Measurements from ENCODE around the gene ARL5C.
"Not testable (repeated sequence)": the region's sequence is repeated elsewhere in the genome, so short reads cannot be mapped to it uniquely, and the experiment has no call there.

Gene ARL5C

DNA sequence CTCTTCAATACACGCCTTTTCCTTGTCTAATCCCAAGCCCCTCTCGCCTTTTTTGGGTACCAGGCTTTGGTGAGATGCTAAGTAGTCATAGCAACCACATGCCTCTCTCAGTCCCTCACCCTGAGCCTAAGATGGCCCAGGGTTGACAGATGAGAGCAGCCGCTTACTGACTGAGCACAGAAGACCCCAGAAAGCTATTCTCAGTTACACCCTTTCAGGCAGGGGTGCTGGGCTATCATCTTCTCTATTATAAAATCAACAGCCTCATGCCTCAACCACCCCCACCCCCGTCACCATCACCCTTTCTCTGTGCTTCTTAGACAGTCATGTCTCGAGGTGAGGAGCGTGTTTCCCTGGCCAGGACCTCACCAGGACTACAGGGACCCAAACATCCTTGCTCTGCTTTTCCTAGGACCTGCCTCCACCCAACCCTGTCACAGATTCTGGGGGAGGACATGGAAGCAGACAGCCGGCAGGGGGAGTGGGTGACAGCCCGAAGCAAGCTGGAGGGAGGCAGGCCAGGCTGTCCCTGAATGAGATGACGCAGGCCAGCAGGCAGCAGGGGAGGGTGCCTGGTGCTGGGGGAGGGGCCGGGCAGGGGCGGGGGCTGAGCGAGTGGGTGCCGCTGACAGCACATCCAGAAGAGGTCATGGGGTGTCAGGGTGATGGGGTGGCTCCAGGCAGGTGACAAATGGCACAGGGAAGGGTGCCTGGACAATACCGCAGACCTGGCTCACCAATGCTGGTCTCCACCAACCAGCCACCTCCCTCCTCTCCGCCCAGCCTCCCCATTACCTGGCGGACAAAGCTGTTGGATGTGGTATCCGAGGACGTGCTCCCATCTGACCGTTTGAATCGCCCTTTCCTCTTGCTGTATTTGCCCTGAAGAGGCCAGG is 28.4 kb upstream of the ARL5C start:
- DNase-seq (ENCODE audit: low read depth in 3 of 3) = no peak

DNA sequence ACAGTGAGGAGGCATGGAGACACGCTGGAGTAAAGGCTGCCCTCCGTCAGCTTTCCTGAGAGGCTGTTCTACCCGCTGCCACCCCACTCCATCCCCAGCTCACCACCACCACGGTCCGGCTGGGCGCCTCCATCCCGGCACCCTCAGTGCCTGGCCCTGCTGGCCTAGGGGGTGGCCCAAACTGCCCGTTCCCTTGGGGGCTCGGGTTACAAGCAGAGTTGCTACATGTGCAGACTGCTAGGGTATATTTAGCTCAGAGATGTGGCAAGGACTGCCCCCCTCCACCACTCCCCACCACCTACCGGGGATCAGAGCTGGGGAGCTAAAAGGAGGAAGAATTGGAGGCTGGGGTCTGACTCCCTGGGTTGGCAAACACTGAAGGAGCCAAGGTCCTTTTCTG is 27.4 kb upstream of the ARL5C start:
- no peak for DNase-seq (ENCODE audit: low read depth in 3 of 3)

DNA sequence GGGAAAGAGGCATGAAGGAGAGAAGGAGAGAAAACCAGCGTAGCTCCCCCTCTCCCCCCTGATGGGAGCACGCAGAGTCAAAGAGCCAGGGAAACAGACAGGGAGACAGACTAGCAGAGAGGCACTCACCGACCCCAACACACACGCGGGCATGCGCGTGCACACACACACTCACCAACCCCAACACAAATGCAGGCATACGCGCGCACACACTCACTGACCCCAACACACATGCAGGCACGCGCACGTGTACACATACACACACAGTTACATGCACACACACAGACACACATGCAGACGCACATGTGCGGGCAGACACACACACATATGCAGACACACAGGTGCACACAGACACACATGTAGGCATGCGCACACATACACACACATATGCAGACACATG is 26.9 kb upstream of the ARL5C start:
- DNase-seq (ENCODE audit: low read depth in 3 of 3) = no peak

DNA sequence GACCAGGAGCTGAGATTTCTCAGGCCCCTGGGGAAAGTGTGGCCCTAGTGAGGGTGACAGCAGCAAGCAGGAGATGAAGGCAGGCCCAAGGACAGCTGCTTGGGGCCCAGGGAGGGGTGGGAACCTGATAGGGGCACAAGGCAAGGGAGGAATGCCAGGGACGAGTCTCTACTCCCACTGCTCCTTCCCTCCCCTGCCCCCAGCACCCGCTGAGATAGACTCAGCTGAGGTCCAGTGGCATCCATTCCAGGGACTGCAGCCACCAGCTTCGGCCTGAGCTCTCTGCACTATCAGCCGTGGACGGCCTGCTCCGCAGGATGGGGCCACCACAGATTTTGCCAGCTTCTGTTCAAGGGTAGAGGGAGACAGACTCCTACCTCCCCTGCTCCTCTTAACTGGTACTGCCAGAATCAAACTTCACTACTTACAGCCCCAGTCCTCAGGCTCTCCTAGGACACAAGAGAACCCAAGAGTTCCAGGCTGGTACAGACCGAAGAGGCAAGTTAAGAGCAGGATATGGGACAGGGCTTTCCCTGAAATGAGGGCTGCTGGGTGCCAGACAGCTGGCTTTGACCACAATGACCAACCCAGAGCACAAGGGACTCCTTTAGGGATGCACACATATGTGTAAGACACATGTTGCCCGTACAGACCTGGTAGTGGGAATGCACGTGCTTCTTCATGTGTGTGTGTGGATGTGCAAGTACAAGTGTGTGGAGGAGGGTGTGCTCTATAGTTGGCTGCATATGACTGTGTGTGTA is 26.0 kb upstream of the ARL5C start:
- DNase-seq (ENCODE audit: low read depth in 3 of 3) = no peak

DNA sequence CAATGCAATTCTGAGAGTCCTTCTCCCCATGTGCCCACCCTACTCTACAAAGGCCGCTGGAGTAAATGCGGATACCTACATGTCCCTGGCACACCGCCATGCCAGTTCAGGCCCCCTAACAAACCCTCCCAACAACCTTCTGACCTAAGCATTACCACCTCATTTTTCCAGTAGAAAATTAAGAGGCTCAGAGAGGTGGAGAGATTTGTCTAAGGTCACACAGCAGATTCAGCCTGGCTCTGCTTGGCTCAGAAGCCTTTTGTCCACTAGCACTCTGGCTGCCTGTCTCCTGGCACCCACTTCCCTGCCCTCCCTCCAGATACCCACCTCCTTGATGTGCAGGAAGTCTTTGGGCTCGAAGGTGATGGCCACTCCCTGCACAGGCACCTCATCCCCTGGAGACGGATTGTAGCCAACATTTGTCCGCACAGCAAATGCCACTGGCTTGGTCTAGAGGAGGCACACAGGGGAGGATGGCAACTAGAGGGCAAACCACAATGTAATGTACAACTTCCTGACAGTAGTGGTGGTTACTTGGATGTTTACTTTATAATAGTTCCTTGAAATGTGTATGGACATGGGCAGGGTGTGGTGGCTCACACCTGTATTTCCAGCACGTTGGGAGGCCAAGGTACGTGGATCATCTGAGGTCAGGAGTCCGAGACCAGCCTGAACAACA is 21.3 kb upstream of the ARL5C start:
- DNase-seq (ENCODE audit: low read depth in 3 of 3) = no peak

DNA sequence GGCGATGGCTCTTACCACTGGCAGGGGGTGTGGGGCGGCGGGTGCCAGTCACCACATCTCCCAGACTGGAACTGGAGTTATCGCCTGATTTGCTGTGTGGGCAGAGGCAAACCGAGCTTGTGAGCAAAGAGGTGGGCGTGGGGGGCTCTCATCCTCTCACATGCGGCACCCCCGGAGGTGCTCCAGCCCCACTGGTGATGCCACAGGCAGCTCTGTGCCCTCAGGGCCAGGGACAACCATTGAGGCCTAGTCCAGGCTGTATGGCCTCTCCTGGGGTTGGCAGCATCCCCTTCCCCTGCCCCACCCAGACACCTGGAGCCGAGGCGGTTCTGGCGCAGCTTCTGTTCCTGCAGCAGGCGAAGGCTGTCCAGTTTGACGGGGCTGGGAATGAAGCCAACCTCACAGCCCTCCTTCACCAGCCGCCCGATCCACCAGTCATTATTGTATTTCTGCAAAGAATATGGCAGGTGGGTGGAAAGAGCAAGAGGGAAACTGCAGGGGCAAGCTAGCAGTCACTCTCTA is 20.6 kb upstream of the ARL5C start:
- DNase-seq (ENCODE audit: low read depth in 3 of 3) = no peak

DNA sequence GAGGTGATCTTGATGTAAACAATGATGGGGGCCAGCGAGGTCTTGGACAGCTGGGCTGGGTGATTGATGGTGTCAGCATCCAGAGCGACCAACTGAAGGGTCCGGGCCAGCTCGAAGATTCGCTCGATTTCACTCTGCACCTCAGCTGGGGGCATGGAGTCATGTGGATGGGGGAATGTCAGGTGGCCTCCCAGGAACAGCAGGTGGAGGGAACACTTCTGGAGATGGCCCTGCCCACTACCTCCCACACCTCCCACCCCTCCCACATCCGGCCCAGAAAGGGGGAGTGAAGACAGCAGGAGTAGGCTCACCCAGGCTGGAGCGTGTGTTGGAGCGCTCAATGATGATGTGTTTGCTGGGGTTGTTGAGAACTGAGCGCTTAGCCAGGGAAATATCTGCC is 17.8 kb upstream of the ARL5C start:
- DNase-seq (ENCODE audit: low read depth in 3 of 3) = no peak

DNA sequence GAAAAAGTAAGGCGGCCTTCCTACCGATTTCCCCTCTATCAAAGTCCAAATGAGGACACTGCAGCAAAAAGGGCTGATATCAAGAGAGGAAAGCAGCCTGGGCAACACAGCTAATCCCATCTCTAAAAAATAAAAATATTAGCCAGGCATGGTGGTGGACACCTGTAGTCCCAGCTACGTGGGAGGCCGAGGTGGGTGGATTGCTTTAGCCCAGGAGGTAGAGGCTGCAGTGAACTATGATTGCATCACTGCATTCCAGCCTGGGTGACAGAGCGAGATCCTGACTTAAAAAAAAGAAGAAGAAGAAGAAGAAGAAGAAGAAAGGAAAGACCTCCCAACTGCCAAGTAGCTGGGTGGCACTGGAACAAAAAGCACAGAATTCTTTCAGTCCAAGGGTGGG is 17.1 kb upstream of the ARL5C start:
- DNase-seq (ENCODE audit: low read depth in 3 of 3) = no peak

DNA sequence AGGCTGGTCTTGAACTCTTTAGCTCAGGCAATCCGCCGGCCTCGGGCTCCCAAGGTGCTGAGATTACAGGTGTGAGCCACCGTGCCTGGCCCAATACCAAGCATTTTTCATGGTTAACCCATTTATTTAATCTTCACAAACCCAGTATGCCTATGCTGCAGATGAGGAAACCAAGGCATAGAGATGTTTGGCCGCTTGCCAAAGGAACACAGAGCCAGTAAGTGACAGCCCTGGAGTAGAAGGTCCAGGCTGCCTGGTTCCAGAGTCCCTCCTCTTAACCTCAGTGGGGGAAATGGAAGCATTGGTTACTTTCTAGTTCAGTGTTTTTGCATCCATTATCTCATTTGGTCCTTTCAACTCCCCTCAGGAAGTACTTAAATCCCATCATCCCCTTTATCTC is 15.3 kb upstream of the ARL5C start:
- DNase-seq (ENCODE audit: low read depth in 3 of 3) = no peak

DNA sequence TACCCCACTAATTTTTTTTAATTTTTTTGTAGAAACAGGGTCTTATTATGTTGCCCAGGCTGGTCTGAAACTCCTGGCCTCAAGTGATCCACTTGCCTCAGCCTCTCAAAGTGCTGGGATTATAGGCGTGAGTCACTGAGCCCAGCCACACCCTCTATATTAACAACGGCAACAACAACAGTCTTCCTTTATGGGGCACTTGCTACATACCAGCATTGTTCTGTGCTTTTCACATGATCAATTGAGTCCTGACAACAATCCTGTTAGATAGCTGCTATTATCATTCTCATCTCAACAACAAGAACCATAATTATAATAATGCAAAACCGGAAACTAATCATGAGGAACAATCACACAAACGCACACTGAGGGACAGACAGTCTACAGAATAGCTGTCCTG is 12.6 kb upstream of the ARL5C start:
- no peak for DNase-seq (ENCODE audit: low read depth in 3 of 3)

DNA sequence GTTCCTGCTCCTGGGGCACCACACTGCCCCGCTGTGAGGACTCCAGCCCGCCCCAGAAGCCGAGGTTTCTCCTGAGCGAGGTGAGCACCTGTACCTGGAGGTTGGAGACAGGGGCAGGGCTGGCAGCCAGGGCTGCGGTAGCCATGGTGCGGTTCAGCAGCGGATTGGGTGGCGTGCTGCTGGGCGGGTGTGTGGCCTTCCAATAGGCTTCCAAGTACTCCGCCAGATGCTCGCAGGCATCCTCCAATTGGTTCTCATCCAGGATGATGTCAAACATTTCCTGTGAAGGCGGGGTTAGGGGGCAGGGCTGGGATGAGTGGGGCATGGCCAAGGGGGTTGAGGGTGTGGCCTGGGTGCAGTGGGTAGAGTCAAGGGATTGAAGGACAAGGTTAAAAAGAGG is 11.3 kb upstream of the ARL5C start:
- no peak for DNase-seq (ENCODE audit: low read depth in 3 of 3)

DNA sequence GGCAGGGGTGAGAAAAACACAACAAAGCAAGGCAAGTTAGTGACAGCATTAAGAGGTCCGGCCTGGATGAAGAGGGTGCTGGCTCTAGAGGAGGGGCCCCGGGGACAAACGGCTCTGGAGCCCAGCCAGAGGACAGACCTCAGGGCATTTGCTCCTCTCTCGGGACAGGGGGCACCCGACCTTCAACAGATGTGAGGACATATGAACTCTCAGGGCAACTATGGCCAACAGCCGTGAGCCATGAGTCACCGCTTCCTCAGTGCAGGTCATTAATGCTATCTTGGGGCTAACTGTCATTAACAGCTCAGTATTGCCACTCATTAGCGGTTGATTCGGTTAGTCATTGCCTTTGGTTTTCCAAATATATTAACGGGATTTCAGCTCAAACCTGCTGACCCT is 9.7 kb upstream of the ARL5C start:
- no peak for DNase-seq (ENCODE audit: low read depth in 3 of 3)

DNA sequence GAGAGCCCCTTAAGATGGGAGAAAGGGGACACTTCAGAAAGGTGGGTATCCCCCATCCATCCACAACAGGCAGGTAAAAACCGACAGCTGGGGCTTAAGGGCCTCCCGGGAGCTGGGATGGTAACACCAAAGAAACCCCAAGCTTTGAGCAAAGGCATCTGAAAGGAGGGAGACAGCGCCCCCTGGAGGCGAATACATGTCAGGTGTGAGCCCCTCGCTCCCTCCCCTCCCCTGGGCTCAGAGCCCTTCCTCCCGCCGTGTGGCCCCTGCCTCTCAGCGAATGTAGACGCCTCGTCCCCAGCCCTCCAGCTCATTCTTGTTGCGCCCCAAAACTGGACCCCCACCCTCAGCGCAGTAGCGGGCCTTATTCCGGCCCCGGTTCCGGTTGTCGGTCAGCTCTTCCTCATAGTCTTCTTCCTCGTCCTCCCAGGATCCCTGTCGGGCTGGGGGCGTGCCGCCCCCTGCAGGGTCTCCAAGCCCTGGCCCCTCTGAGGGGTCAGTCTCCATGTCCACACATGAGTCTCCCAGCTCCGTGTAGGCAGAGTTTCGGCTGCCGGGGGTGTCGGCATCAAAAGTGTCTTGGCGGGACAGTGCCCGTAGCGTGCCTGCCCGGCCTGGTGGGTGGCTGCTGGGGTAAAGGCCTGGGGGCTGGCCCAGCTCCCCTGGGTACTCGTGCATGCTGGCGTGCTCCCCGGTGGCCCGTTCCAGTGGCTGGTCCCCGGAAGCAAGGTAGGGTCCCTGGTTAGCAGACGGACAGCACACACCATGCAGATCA is 9.1 kb upstream of the ARL5C start:
- peak; percentile 55 to 73 (median 57) for DNase-seq (ENCODE audit: low read depth in 3 of 3)

DNA sequence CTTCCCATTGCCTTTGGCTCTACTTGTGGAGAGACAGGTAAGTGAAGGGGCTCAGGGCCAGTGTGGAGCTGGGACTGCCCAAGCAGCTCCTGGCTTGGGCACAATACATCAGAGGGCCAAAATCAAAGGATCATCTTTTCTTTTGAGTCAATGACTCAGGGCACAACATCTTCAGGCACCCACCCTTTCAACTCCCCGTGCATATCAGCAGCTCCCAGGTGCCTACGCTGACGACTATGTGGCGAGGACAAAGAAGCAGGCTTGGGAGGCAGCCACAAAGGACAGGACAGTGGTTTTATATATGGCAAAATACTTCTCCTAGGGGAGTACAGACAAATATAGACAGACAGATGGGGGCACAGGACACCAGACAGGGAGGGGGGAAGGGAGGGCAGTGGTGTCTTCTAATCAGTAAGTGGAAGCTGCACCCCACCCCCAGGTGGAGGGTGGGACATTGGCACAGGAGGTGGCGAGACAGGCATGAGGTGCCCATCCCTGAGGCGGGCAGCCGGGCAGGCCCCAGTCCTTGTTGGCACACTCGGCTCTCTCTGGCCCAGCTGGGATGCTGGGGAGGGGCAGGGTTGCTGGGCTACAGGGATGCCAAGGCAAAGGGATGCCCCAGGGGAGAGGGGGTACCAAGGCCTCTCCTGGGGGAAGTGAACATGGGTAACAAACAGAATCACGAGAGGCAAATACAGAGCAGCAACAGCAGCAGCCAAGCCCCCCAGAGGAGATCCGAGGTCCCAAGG is 7.7 kb upstream of the ARL5C start:
- DNase-seq (ENCODE audit: low read depth in 3 of 3) = no peak

DNA sequence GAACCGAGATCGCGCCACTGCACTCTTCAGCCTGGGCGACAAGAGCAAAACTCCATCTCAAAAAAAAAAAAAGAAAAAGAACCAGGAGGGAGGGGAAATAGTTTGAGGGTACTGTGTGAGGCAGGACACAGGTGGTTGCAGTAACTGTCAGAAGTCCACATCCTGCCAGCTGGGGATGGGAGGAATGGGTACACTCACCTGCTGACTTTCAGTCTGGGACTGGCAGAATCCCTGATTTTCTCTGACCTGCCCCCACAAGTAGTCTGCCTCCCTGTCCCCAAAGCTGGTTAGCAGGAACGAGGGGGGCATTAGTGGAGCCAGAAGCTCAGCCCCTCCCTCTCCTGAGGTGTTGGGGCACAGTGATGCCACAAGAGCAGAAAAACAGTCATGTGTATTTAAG is 7.1 kb upstream of the ARL5C start:
- DNase-seq (ENCODE audit: low read depth in 3 of 3) = no peak

DNA sequence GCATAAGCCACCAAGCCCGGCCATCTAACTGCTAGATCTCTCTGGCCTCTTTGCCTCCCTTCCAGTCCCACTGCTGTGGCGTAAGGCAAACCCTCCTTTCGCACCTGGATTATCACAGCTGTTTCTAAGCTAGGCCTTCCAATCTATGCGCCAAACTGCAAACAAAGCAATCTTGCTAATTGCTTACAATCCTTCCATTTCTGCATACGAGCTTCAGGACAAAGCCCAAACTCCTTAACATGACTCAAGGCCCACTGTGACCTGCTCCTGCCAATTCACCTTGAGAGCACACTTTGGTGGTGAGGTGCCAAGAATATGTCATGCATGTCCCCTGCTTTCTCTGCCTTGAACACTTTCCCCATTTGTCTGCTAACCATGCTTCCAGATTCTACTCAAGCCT is 6.0 kb upstream of the ARL5C start:
- DNase-seq (ENCODE audit: low read depth in 3 of 3) = no peak

DNA sequence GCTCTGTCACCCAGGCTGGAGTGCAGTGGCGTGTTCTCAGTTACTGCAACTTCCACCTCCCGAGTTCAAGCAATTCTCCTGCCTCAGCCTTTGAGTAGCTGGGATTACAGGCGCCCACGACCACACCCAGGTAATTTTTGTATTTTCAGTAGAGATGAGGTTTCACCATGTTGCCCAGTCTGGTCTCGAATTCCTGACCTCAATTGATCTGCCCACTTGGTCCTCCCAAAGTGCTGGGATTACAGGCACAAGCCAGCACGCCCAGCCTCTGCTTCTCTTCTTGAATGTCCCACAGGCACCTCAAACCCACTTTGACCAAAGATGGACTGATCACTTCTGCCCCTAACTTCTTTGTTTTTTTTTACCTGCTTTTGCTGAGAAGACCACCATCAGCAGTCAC is 4.6 kb upstream of the ARL5C start:
- no peak for DNase-seq (ENCODE audit: low read depth in 3 of 3)

DNA sequence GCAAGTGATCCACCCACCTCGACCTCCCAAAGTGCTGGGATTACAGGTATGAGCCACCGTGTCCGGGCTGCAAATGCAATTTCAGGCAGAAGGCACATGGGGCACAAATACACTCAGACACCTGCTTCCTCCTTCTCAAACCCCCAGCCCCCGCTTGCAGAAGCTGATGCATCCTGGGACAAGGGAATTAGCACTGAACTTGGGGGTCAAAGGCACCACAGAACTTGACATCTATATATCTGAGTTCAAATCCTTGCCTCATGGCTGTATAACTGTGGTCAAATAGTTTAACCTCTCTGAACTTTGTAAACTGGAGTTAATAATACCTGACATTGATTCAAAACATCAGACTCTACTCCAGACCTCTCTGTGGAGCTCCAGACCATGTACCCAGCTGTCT is 4.1 kb upstream of the ARL5C start:
- DNase-seq (ENCODE audit: low read depth in 3 of 3) = no peak

DNA sequence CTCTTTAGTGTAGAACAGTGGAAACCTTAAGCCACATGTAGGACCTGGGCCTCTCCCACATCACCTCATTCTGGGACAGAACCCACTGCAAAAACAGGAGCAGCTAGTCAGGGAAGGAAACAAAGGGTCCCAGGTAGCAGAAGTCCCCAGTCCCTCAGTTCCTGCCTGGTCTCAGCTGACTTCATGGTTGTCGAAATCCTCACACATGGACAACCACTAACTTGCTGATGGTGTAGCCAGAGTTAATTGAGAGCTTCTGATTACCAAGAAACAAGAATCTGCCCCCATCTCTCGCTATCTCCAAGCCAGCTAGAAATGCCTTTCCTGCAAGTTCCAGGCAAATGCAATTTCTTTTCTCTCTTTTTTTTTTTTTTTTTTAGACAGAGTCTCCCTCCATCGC is 3.6 kb upstream of the ARL5C start:
- no peak for DNase-seq (ENCODE audit: low read depth in 3 of 3)

DNA sequence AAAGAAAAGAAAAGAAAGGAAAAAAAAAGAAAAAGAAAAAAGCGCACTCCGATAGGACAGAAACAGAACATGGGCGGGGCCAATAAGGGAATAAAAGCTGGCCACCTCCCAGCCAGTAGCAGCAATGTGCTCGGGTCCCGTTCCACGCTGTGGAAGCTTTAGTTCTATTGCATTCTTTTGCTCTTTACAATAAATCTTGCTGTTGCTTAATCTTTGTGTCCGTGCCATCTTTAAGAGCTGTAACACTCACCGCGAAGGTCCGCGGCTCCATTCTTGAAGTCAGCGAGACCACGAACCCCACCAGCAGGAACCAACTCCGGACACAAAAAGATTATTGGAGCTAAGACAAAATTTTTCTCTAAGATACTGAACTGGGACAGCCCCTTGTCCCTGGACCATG is 3.1 kb upstream of the ARL5C start:
- DNase-seq (ENCODE audit: low read depth in 3 of 3) = no peak

DNA sequence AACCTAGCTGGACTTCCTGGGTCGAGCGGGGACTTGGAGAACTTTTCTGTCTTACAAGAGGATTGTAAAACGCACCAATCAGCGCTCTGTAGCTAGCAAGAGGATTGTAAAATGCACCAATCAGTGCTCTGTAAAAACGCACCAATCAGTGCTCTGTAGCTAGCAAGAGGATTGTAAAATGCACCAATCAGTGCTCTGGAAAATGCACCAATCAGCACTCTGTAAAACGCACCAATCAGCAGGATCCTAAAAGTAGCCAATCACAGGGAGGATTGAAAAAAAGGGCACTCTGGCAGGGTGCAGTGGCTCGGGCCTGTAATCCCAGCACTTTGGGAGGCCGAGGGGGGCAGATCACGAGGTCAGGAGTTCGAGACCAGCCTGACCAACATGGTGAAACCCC is 2.5 kb upstream of the ARL5C start:
- DNase-seq (ENCODE audit: low read depth in 3 of 3) = not testable (repeated sequence)
